GDM1 (cell line): Measurements from ENCODE around the gene PHF11.
"Not testable (repeated sequence)": the region's sequence is repeated elsewhere in the genome, so short reads cannot be mapped to it uniquely, and the experiment has no call there.

Experiments
- DNase-seq: peaks from one replicate; lab custom pipeline; 2025; lab: John Stamatoyannopoulos, UW

Gene PHF11

GRCh38 chr13:49495783-49496762 lies at the start of gene PHF11:
Gene PHF11 (plus strand): TSS chr13:49495953. CDS start chr13:49496002, 49 bp downstream.
- DNase-seq: peak; percentile 60

- DNase-seq: no peak
Observed at GRCh38 chr13:49446473-49446872, 49.3 kb upstream of the PHF11 start.

DNA sequence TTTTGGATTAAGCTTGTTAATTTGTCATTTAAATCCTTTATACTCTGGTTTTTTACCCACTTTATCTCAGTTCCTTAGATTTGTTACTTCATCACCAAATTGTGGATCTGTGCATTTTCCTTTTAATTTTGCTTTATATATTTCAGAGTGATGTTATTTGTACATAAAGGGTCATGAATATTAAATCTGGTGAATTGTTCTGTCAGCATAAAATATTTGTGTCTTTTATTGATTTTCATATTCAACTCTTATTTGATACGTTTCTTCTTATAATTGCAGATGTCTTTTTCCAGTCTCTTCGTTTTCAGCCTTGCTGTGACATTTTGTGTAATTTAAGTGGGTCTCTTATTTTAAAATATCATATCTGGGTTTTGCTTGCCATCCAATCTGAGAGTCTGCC lies 47.0 kb upstream of the PHF11 start:
- DNase-seq: no peak

DNA sequence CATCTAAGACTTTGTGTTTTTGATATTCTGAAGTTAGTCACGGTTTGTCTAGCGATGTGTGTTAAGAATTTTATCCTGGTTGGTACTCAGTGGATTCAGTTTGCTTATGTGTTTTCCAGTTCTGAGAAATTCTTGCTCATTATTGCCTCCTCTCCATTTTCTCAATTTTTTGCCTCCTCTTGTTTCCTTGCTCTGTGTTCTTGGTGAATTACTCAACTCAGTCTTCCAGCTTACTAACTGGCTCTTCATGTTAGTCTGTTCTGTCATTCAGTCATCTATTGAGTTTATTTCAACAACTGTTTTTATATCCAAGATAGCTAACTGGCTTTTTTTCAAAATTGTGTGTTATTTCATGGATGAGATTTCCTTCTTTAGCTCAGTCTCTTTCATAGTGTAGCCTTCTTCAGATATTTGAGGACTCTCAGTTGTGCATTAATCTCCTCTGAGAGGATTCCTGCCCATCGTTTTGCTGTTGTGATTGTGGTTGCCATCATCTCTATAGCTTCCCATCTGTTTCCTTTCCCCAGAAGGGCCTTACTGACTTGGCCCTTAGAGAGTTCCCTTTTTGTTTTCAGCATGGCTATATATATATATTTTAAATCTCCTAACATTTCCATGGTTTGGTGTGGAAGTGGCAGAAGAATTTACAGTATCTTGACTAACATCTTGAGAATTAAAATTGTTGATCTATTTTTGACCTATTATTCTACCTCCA lies 45.5 kb upstream of the PHF11 start:
- DNase-seq: peak; percentile 52

GRCh38 chr13:49452725-49453457 lies 42.9 kb upstream of the PHF11 start:
- no peak for DNase-seq

GRCh38 chr13:49453465-49453864 lies 42.3 kb upstream of the PHF11 start:
- no peak for DNase-seq

DNA sequence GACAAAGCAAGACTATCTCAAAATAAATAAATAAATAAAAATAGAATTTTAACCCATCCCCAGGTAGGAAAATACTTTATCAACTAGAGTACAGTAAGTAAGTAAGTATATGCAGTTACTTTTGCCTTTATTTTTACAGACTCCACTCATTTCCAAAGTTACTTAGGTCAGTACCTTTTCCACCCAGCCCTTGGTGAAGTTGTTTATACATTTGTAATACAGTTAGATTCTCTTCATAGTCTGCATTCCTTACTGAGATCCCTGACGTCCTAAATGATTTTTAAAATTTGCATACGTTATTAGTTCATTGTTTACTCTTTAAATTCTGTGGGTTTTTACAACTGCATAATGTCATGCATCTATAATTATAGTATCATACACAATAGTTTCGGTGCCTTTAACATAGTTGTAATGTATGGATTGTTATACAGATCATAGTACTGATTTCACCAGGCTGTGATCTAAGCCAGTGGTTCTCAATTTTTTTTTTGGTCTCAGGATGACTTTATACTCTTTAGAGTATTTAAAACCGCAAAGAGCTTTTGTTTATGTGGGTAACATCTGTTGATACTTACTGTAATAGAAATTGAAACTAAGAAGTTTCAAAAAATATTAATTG lies 41.3 kb upstream of the PHF11 start:
- no peak for DNase-seq

GRCh38 chr13:49455007-49455398 lies 40.8 kb upstream of the PHF11 start:
- DNase-seq: no peak

DNA sequence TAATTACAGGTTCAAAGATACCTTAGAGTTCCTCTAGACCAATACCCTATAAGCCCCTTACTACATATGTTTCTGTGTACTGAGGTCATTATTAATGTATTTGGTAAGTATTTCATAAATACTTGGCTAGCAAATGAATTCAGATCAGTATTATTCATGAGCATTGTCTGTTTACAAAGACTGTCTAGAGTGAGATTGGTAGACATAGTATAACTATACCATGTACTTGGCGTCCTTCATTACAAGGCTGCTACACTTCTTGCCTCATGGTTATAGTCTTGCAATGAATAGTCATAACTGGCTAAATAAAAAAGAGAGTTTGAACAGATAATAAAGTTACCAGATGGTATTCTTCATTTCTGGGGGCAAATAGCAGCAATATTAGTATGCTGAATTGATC lies 39.6 kb upstream of the PHF11 start:
- DNase-seq: no peak

DNA sequence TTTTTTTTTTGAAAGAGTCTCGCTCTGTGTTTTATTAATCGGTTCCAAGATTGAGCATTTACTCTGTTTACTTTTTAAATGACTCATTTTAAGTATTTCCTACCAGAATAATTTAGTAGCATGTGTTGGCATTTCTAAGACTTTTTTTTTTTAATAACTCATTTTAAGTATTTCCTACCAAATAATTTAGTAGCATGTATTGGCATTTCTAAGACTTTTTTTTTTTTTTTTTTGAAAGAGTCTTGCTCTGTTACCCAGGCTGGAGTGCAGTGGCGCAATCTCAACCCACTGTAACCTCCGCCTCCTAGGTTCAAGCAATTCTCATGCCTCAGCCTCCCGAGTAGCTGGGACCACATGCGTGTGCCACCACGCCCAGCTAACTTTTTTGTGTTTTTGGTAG lies 38.5 kb upstream of the PHF11 start:
- no peak for DNase-seq

GRCh38 chr13:49459580-49459979 lies 36.2 kb upstream of the PHF11 start:
- DNase-seq: no peak

- DNase-seq: no peak
Observed at GRCh38 chr13:49464085-49464484, 31.7 kb upstream of the PHF11 start.

- DNase-seq: no peak
Observed at GRCh38 chr13:49464621-49465325, 31.0 kb upstream of the PHF11 start.

- no peak for DNase-seq
Observed at GRCh38 chr13:49466292-49466838, 29.4 kb upstream of the PHF11 start.

DNA sequence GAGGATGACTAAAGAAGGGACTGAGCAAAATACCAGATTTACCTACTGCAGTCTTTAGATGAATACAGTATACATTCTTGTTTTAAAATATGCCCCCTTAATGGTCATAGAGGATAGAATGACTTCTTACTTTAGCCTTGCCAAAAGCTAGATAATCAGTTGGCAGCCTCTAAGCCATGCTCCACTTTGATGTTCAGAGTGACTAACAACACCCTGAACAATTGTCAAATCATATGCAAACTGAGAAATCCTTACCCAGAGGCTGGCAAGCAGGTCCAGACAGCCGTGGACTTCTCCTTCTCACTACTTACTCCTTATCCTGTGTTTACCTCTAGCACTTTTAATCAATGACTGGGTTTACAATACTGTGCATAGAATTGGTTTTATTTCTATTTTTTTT lies 23.6 kb upstream of the PHF11 start:
- no peak for DNase-seq

GRCh38 chr13:49476529-49476928 lies 19.2 kb upstream of the PHF11 start:
- DNase-seq: no peak

GRCh38 chr13:49481788-49482187 lies 14.0 kb upstream of the PHF11 start:
- no peak for DNase-seq

DNA sequence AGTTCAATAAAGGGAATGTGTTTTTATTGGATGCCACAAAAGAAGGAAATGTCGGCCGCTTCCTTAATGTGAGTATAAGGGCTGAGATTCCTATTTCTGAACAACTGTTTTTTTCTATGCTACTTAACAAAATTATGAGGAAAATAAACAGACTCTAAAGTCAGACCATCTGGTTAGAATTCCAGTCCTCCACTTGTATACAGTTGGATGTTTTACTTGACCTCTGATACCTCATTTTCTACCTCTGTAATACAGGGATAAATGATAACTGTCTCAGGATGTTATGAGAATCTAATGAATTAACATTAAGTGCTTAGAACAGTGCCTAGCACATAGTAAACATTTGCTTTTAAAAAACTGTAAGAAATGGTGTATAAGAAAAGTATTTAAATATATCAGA lies 7.2 kb upstream of the PHF11 start:
- no peak for DNase-seq

GRCh38 chr13:49494645-49495044 lies 1.1 kb upstream of the PHF11 start:
- DNase-seq: no peak

DNA sequence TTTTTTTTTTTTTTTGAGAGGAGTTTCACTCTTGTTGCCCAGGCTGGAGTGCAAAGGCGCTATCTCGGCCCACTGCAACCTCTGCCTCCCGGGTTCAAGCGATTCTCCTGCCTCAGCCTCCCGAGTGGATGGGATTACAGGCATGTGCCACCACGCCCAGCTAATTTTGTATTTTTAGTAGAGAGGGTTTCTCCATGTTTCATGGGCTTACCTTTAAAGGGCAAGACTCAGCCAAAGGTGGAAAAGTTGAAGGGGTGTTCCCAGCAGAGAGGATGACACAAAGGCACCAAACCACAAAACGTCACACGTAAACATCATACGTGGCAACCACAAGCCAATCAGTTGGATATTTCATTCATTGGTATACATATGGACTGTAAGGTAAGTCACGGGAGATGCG lies 1.1 kb downstream of the PHF11 start:
- DNase-seq: not testable (repeated sequence)

GRCh38 chr13:49497272-49497671 lies 1.5 kb downstream of the PHF11 start:
- no peak for DNase-seq
